Right lobe of liver (tissue), 6 donors: ENCODE measurements around the gene ATL2. TPM values are rescaled to one million over a fixed set of nuclear protein-coding genes. Genes with fewer than 3 reads are reported as not detected.

Experiments used
- ATAC-seq, 4 donors: fragments of 200-7000 bp; cut with Tn5 transposase; one replicate each; pipeline ENCODE4 v1.9.1; 2020; ENCODE audit warnings: mild to moderate bottlenecking in 4 of 4, moderate library complexity in 4 of 4
- DNase-seq, 3 donors: peaks; one replicate each; pipeline ENCODE4 v3.0.0-alpha.2; 2020
- H3K27ac ChIP-seq, 3 donors: fragments of 200-600 bp; one replicate each; pipeline ENCODE4 v1.8.0; 2022
- H3K27me3 ChIP-seq, 2 donors: fragments of 200-600 bp; one replicate each; pipeline ENCODE4 v1.8.0; 2022
- H3K36me3 ChIP-seq, 4 donors: fragments of 200-600 bp; sonication (generic) in 1 of 4; one replicate each; pipeline versions ENCODE4 v1.5.1 to v1.8.0; 2017 to 2022; ENCODE audit warnings: control low read depth in 1 of 4
- H3K4me1 ChIP-seq, 4 donors: fragments of 200-600 bp; sonication (generic) in 1 of 4; one replicate each; pipeline versions ENCODE4 v1.5.1 to v1.8.0; 2017 to 2022; ENCODE audit warnings: control low read depth in 1 of 4
- H3K4me3 ChIP-seq, 3 donors: fragments of 200-600 bp; one replicate each; pipeline ENCODE4 v1.8.0; 2022
- H3K9me3 ChIP-seq, 4 donors: fragments of 200-600 bp; sonication (generic) in 1 of 4; one replicate each; pipeline versions ENCODE4 v1.5.1 to v1.8.0; 2017 to 2022; ENCODE audit warnings: control low read depth in 1 of 4
- CTCF ChIP-seq, 4 donors: fragments of 200-600 bp in 3 of 4; fragments of 450-650 bp in 1 of 4; IDR thresholded peaks; one replicate each; pipeline versions ENCODE4 v1.5.1 to v1.8.0; 2016 to 2022; ENCODE audit warnings: antibody characterized with exemption in 4 of 4, mild to moderate bottlenecking in 2 of 4
- POLR2A ChIP-seq: fragments of 450-650 bp; IDR thresholded peaks from one replicate; pipeline ENCODE4 v1.6.1; 2017; ENCODE audit warnings: antibody characterized with exemption, mild to moderate bottlenecking
- WGBS: methylation state at CpG from one replicate; pipeline ENCODE4 v1.1.6; 2018; ENCODE audit warnings: low coverage, low lambda C conversion rate; ENCODE audit not compliant: insufficient coverage; ENCODE audit errors: missing lambda C conversion rate; 5-methylcytosine and 5-hydroxymethylcytosine counted together
- intact Hi-C, 2 donors: fragments of 100-400 bp; cut with DNase I; formaldehyde crosslinking; loops; one replicate each; pipeline versions ENCODE4 v1.11.2 to v1.14.1; 2022
- total RNA-seq, 6 experiments: library from RNA; depleted of rRNA in 2 of 6; stranded (reverse); fragments of >200 nt in 2 of 6; fragmentation: NEBNext Ultra II Directional in 3 of 6; extraction: Animal tissue kit (Norgen Biotek cat#: 25700) in 3 of 6; gene quantifications; one replicate each; pipeline versions ENCODE4 v1.1.0 to v1.2.4, GENCODE V29; 2016 to 2023
- donor health status: DM: no; HTN: yes; CAD: no.
- donor health status: DM: no; HTN: no; CAD: no.
- donor health status: DM: no; HTN: no; CAD: no.
- donor health status: DM: no; HTN: yes; CAD: no.
- donor health status: DM: no; HTN: yes; CAD: no.

The ATL2 gene
- total RNA-seq, 6 experiments from 2014 or later: 39.1 to 57.5 (median 46.3) TPM

GRCh38 chr2:38301340-38301968, 75.6 kb downstream of the ATL2 start:
- Histone ChIP-seq H3K36me3 (peaks cover 0 to 41% (median 12%) of the 10 kb centered on the region in 4 donors), H3K4me3 (no peak overlapping the region), H3K4me1 (no peaks in the 10 kb centered on the region), H3K9me3 (no peaks in the 10 kb centered on the region), H3K27me3 (no peaks in the 10 kb centered on the region), H3K27ac (no peak overlapping the region)
- intact Hi-C loops: no loop called here
- peak; percentile 24 to 46 (median 34) for ATAC-seq
- 53% methylated on average over 3 of the region's 3 CpGs for whole genome bisulfite sequencing
- no peak for DNase-seq
- TF ChIP-seq CTCF (IDR thresholded peaks at IDR 0.05) (no peak), POLR2A (no peak)

- Histone ChIP-seq H3K27ac (no peak overlapping the region), H3K36me3 (peaks cover 0 to 54% (median 12%) of the 10 kb centered on the region in 4 donors), H3K4me1 (no peaks in the 10 kb centered on the region), H3K27me3 (no peaks in the 10 kb centered on the region), H3K9me3 (no peaks in the 10 kb centered on the region), H3K4me3 (no peak overlapping the region)
- DNase-seq (no peak), ATAC-seq (no peak)
- 90% methylated on average over 2 of the region's 2 CpGs for WGBS
- intact Hi-C loops: no loop called here
- no peak for TF ChIP-seq CTCF (IDR thresholded peaks at IDR 0.05)
- TF ChIP-seq POLR2A: no peak
Observed at GRCh38 chr2:38298539-38298938, 78.5 kb downstream of the ATL2 start.

GRCh38 chr2:38296197-38296780, 80.8 kb downstream of the ATL2 start:
- Histone ChIP-seq H3K4me1 (no peaks in the 10 kb centered on the region), H3K27ac (no peak overlapping the region), H3K4me3 (no peak overlapping the region), H3K27me3 (no peaks in the 10 kb centered on the region), H3K9me3 (no peaks in the 10 kb centered on the region), H3K36me3 (peaks cover 0 to 54% (median 12%) of the 10 kb centered on the region in 4 donors)
- DNase-seq (no peak), ATAC-seq (no peak)
- WGBS: 91% methylated on average over 7 of the region's 7 CpGs
- TF ChIP-seq CTCF (IDR thresholded peaks at IDR 0.05): no peak
- TF ChIP-seq POLR2A: no peak
- intact Hi-C loops: no loop called here

GRCh38 chr2:38294597-38294996, 82.5 kb downstream of the ATL2 start:
- Histone ChIP-seq H3K36me3 (peaks cover 0 to 43% (median 12%) of the 10 kb centered on the region in 4 donors), H3K27ac (no peak overlapping the region), H3K4me3 (no peak overlapping the region), H3K27me3 (no peaks in the 10 kb centered on the region), H3K4me1 (no peaks in the 10 kb centered on the region), H3K9me3 (no peaks in the 10 kb centered on the region)
- no peak for TF ChIP-seq POLR2A
- TF ChIP-seq CTCF (IDR thresholded peaks at IDR 0.05): no peak
- intact Hi-C loops: no loop called here
- DNase-seq (no peak), ATAC-seq (no peak)
